GM12872 (cell line): ENCODE results near the gene BPIFB1.

ENCODE experiments used
- TF ChIP-seq, protein P1 (sequence below): IDR thresholded peaks from 3 replicates; pipeline ENCODE4 v1.5.1; 2011; ENCODE audit warnings: low read depth, mild to moderate bottlenecking, low read length, moderate library complexity; ENCODE audit not compliant: insufficient read depth

BPIFB1 gene

DNA sequence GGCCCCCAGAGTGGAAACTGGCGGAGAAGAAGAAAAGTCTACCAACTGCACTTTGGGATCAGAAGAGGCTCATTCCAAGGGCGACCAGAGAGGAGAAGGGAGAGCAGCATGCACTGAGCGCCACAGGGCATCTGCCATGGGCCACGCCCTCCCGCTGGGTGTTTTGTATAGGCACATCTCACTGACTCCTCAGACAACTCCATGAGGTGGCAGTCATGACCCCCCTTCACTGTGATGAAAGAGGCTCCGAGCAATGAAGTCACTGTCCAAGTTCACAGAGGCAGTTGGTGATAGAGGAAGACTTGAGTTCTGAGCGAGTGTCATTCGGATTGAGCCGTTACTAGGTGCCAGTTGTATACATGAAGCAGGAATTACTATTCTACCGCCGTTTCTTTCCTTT is 15.4 kb downstream of the BPIFB1 start:
- TF ChIP-seq, protein P1, sequence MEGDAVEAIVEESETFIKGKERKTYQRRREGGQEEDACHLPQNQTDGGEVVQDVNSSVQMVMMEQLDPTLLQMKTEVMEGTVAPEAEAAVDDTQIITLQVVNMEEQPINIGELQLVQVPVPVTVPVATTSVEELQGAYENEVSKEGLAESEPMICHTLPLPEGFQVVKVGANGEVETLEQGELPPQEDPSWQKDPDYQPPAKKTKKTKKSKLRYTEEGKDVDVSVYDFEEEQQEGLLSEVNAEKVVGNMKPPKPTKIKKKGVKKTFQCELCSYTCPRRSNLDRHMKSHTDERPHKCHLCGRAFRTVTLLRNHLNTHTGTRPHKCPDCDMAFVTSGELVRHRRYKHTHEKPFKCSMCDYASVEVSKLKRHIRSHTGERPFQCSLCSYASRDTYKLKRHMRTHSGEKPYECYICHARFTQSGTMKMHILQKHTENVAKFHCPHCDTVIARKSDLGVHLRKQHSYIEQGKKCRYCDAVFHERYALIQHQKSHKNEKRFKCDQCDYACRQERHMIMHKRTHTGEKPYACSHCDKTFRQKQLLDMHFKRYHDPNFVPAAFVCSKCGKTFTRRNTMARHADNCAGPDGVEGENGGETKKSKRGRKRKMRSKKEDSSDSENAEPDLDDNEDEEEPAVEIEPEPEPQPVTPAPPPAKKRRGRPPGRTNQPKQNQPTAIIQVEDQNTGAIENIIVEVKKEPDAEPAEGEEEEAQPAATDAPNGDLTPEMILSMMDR: no peak

DNA sequence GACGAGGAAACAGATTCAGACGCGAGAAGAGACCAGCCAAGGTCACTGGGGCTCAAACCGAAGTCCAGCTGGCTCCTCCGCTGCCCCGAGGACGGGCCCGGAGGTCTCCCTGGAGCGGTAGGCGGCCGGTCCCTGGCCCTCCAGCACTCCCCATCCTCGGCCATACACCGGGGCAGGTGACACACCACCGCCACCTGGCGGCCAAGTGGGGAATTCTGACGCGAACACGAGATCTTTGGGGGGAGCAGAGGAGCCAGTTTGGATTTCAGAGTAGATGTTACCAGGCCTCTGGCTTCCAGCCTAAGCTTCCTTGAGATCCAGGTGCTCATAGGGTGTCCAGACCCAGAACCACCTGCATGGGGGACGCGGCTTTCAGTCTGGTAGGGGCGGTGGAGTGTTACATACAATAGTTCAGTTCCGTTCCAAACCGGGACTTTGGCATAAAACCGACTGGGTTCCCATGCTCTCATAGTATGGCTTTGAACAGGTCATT is 16.1 kb downstream of the BPIFB1 start:
- TF ChIP-seq, protein P1: peak; percentile 95

DNA sequence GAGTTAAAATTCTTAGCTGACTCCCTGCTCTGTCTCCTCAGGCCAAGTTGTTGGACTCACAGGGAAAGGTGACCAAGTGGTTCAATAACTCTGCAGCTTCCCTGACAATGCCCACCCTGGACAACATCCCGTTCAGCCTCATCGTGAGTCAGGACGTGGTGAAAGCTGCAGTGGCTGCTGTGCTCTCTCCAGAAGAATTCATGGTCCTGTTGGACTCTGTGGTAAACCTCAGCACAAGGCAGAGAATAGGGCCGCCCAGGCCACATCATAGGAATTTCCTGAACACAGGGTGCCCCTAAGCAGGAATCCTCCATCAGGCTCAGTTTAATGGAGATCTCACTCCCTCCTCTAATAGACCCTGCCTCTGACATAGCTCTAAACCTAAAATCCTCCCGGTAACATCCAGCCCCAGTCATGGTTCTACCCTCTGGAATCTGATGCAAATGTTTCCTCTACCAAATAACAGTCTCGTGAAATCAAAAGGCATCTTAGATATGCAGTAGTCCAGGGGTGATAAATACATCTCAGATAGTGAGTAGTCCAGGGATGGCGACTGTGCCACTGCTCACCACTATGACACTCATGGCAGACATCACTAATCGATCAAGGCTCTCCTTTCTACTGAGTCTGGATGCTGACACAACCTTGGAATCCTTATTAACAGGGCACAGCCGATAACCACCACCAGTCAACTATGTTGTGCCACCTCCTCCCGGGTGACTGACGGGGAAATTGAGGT is 18.3 kb downstream of the BPIFB1 start:
- TF ChIP-seq, protein P1: no peak

DNA sequence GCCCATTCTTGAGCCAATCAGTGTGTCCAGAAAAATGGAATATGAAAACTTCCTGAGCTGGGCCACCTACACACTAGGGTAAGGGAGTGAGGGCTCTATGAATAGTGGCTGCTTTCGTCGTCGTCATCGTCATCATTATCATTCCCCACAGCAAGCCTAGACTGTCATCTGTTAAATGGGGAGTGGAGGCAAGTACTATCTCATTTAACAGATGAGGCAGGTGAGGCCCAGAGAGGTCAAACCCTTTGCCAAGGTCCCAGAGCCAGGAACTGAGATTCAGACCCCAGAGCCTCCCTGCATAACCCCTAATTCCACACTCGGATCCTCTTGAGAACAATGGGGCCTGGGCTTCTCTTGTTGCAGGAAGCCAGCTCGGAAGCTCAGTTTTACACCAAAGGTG is 20.6 kb downstream of the BPIFB1 start:
- TF ChIP-seq, protein P1: no peak

DNA sequence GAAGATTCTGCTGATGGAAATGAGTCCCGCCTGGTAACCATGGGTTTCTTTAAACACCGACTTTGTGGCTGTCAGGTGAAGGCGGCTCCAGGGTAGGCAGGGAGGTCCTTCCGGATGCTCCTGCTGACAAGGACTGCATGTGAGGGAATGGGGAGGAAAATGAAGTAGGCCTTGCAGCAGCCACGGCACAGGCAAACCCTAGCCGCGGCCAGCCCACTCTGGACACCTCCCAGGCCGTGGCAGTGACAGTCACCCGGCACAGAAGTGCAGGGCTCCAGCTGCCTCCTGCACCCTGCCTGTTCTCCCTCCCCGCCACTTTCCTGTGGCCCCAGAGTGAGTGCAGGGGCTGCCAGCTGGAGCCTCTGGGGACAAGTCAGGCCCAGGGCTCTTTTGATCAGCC is 21.0 kb downstream of the BPIFB1 start:
- TF ChIP-seq, protein P1: no peak

DNA sequence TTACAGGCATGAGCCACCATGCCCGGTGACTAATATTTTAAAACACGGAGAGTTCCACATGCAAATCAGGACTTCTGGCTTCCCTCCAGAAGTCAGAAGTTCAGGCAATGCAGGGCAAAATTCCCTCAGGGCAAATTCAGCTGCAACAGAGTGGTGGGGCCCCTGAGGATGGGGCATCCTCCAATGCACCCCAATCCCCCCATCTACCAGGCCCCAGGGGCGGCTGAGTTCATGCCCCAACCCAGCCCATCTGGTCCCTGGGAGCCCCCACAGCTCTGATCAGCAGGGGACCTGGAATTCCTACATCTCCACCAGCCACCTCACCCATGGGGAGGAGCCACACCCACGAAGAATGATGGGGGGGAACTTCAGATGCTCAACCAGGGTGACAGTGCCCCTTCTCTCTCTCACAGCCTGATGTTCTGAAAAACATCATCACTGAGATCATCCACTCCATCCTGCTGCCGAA is 22.6 kb downstream of the BPIFB1 start:
- TF ChIP-seq, protein P1: no peak

DNA sequence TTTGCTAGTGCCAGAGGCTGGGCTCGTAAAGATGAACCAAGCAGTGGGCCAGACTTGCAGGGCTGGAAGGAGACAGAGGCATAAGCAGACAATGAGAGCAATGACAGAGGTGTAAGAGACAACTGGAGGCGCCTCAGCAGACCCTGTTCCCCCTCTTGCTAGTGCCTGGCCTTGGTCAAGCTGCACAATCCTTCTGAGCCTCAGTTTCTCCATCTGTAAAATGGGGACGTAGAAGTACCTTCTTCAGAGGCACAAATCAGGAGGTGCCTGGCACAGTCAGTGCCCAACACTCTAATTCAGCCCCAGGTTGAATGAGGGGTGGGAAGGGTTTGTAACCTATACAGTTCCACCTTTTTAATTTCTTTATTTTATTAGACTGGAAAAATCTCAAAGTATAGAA is 23.2 kb downstream of the BPIFB1 start:
- TF ChIP-seq, protein P1: no peak
